GM04503 (cell line): ENCODE results near the gene ABCA10.

Source experiments
- DNase-seq: peaks from one replicate; pipeline ENCODE4 v3.0.0-alpha.2; 2012; ENCODE audit warnings: low read depth

The ABCA10 gene

DNA sequence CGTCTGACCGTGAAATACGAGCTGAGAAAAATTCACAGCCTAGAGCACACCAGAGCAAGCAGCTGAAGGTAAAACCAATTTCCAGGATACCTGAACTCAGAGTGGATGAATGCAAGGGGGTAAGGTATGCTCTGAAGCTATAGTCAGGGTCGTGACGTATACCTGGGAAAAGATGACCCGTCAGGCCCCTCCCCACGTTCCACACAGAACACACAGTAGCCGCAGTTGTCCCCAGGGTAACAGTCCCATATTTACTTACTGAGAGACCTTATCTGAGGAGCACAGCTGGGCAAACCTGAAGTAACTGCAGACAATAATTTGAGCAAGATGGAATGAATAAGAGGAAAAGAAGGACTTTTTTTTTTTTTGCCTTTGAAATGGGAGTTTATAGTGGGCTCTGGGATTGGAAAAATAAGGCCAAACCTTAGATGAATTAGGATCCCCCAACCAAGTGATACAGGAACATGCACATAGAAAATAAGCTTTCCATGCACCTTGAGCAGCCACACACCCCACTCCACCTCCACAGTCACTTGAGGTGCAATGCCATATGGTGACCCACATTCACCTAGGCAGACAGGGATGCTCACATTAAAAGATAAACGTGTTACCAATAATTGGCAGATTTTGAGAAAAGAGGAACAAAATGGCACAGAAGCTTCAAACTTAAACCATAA lies 124.9 kb downstream of the ABCA10 start:
- DNase-seq, result no peak

DNA sequence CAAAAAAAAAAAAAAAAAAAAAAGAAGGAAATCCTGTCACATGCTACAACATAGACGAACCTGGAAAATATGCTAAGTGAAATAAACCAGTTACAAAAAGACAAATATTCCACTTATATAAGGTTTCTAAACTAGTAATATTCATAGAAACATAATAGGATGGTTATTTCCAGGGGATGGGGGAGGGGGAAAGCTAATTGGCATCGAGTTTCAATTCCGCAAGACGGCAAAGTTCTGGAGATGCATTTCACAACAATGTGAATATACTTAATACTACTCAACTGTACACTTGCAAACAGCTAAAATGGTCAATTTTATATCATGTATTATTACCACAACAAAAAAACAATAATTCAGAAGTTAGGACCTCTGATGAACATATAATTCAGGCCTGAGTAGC lies 130.0 kb downstream of the ABCA10 start:
- DNase-seq, result no peak
